ENCODE results near the gene CYP27A1.

DNA sequence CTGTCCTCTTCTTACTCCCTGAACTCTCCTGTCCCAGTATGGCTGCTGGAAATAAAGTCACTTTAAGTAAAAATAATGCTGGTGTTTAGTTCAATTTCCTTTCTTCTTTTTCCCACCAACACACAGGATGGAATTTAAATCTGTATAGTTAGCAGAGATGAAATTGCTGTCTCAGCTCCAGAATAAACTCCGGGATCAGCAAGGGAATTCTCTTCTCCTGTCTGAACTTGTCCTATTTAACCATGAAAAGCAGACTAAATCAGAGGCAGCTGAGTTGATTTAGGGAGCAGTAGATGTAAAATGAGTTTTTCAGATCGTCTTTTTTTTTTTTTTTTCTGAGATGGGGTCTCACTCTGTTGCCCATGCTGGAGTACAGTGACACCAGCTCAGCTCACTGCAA lies 45.4 kb upstream of the CYP27A1 start:
- TF ChIP-seq CTCF (IDR thresholded peaks at IDR 0.05) (no peak), POLR2A (IDR thresholded peaks at IDR 0.05) (no peak)
